ENCODE measurements around the gene GATA1.
"Not testable (repeated sequence)": the region's sequence is repeated elsewhere in the genome, so short reads cannot be mapped to it uniquely, and the experiment has no call there.

The GATA1 gene

GRCh38 chrX:48815266-48815665, 28.9 kb downstream of the GATA1 start:
- DNase-seq (ENCODE audit: low read depth): no peak

DNA sequence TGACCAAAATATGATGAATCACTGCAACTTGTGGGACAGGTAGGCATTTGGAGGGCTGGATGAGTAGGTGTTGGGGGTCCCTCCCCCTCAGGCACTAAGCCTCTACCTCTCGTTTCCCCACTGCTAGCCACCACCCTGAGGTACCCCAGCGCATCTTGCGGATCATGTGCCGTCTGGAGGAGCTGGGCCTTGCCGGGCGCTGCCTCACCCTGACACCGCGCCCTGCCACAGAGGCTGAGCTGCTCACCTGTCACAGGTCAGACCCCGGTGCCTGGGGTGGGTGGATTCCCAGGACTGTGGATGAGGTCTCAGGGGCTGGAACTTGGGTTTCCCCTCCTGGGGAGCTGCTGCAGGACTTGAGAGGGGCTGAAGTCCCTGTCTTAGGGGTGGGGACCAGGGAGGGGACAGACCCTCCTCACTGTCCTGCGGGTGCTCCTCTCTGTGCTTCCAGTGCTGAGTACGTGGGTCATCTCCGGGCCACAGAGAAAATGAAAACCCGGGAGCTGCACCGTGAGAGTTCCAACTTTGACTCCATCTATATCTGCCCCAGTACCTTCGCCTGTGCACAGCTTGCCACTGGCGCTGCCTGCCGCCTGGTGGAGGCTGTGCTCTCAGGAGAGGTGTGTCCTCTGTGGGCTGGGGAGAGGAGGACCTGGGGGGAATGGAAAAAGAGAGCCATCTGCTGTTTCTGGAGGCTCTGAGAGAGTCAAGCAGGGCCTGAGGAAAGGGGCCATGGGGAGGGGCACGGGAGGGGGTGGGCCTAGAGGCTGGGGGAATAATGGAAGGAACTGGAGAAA, 29.8 kb downstream of the GATA1 start:
- no peak for DNase-seq (ENCODE audit: low read depth)

- no peak for DNase-seq (ENCODE audit: low read depth)
These were observed 31.7 kb downstream of the GATA1 start for GRCh38 chrX:48818098-48818497.

- no peak for DNase-seq (ENCODE audit: low read depth)
These were observed 32.5 kb downstream of the GATA1 start for GRCh38 chrX:48818866-48819265.

DNA sequence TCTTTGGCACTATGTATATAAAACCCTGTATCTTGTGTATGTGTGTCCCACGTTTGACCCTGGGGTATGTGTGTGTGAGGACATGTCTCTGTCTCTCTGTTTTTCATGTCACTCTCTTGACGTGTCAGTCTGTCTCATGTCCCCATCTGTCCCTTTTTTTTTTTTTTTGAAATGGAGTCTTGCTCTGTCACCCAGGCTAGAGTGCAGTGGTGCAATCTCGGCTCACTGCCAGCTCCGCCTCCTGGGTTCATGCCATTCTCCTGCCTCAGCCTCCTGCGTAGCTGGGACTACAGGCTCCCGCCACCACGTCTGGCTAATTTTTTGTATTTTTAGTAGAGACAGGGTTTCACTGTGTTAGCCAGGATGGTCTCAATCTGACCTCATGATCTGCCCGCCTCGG, 33.0 kb downstream of the GATA1 start:
- DNase-seq (ENCODE audit: low read depth): not testable (repeated sequence)

DNA sequence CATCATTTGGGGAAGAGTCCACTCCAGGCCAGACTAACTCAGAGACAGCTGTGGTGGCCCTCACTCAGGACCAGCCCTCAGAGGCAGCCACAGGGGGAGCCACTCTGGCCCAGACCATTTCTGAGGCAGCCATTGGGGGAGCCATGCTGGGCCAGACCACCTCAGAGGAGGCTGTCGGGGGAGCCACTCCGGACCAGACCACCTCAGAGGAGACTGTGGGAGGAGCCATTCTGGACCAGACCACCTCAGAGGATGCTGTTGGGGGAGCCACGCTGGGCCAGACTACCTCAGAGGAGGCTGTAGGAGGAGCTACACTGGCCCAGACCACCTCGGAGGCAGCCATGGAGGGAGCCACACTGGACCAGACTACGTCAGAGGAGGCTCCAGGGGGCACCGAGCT, 36.7 kb downstream of the GATA1 start:
- DNase-seq (ENCODE audit: low read depth): no peak

DNA sequence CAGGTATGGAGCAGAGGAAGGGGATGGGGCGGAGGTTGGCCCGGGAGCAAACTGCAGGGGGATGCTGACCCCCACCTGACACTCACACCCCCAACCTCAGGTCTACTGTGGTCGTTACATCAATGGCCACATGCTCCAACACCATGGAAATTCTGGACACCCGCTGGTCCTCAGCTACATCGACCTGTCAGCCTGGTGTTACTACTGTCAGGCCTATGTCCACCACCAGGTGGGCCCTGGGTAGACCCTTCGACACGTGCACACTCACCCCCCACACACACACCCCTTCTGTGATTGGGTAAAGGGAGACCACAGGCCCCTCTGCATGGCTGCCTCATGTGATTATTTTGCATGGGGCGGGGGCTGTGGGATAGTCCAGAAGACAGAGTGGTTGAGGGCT, 37.7 kb downstream of the GATA1 start:
- DNase-seq (ENCODE audit: low read depth): no peak

DNA sequence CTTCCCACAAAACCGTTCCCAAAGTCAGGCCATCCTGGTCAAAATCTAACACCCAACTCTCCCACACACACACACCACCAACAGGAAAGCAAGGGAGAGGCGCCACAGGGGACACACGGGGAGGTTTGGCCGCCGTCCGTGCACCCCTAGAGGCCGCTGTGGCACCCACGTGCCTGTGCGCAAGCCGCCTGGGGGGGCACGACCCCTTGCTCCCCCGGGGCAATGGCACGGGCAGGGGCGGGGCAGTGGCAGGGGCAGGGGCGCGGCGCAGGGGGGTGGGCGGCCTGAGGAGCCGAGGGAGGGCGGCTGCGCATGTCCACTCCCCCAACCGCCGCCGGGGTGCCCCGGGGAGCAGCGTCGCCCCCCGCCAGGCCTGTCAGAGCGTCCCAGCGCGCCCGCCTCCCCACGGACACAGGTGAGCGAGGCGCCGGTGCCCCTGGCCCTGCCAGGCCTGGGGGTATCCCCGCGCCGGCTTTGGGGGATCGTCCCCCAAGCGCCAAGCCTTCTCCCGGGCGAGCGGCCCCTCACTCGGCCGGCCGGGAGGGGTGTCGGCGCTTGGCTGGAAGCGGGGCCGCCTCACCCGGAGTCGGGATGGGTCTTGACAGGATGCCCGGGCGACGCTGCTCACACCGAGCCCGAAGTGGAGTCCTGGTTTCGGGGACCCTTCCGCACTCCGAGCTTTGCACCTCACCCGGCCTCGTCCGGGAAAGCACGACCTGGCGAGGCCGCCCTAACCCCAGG, 39.9 kb downstream of the GATA1 start, which contains the start of gene ERAS:
ERAS (plus strand) TSS at position 379 of the 741 bp plus-strand sequence. CDS start 2,611 bp downstream, outside the sequence.
- no peak for DNase-seq (ENCODE audit: low read depth)

GRCh38 chrX:48826876-48827653, 40.7 kb downstream of the GATA1 start:
- no peak for DNase-seq (ENCODE audit: low read depth)

- no peak for DNase-seq (ENCODE audit: low read depth)
These were observed 41.2 kb downstream of the GATA1 start for GRCh38 chrX:48827654-48827968.

GRCh38 chrX:48829016-48829735, 42.8 kb downstream of the GATA1 start:
- DNase-seq (ENCODE audit: low read depth): no peak

DNA sequence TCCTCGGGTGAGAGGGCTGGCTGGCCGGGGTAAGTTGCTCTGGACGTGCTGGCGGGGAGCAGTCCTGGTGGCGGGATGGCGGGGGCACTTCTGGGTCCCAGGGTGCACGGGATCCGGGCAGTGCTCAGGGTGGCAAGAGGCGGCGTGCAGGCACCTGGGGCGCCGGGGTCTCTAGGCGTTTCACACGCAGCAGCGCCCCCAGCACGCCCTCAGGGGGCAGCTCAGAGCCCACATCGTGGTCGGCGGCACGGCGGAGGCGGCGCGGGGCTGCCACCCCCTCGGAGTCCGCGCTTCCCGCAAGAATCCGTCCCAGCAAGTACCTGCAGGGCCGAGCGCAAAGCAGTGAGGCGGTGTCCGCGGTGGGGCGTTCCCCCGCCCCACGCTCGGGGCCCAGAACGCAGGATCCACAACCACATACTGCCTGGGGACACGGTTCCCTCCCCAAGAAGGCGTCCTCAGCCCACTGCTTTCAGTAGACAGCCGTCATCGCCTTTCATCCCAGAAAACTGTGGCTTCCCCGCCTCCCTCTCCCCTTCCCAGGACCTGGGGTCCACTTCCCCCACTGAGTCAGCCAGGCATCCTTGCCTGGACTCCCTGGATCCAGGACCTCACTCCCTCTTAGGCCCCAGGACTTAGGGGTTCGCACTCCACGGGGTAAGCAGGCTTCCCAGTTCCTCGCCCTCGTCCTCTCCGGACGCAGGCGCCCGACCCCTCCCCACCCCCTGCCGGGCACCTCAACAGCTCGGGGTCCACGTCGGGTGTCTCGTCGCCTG, 44.9 kb downstream of the GATA1 start:
- DNase-seq (ENCODE audit: low read depth): no peak

DNA sequence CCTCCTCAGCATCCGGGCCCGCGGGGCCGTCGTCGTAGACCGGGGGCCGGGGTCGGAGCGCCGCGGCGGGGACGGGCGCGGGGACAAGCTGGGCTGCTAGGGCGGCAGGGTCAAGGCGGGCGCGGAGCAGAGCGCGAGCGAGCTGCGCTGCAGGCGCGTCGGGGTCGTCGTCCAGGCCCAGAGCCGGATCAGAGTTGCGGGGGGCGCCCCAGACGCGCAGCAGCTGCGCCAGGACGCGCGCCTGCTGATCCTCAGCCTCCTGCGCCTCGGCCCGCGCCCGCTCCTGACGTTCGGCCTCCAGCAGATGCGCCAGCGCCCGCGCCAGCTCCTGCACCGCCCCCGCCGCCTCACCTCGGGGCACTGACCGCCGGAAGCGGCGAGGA, 45.5 kb downstream of the GATA1 start:
- no peak for DNase-seq (ENCODE audit: low read depth)

DNA sequence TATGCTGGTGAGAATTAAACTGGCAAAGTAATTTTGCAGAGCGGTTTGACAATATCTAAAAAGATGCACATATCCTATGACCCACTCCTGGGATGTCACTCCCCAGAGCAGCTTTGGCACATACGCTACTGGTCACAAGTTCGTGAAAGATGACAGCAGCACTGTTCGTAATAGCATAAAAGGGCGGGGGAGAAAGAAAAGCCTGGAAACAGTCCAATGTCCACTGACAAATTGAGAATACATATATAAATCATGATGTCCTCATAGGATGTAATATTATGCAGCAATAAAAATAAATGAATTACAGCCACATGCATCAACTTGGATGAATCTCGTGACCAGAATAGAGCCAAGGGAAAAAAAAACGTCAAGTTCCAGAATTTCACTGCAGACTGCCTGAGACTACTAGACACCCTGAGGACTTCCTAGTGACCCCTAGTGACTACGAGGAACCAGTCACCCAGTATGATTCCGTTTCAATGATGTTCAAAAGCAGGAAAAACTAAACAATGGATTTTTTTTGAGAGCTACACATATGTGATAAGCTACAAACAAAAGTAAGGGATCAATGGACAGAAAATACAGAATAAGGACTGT, 47.2 kb downstream of the GATA1 start:
- DNase-seq (ENCODE audit: low read depth): no peak

- no peak for DNase-seq (ENCODE audit: low read depth)
These were observed 48.0 kb downstream of the GATA1 start for GRCh38 chrX:48834383-48834709.

DNA sequence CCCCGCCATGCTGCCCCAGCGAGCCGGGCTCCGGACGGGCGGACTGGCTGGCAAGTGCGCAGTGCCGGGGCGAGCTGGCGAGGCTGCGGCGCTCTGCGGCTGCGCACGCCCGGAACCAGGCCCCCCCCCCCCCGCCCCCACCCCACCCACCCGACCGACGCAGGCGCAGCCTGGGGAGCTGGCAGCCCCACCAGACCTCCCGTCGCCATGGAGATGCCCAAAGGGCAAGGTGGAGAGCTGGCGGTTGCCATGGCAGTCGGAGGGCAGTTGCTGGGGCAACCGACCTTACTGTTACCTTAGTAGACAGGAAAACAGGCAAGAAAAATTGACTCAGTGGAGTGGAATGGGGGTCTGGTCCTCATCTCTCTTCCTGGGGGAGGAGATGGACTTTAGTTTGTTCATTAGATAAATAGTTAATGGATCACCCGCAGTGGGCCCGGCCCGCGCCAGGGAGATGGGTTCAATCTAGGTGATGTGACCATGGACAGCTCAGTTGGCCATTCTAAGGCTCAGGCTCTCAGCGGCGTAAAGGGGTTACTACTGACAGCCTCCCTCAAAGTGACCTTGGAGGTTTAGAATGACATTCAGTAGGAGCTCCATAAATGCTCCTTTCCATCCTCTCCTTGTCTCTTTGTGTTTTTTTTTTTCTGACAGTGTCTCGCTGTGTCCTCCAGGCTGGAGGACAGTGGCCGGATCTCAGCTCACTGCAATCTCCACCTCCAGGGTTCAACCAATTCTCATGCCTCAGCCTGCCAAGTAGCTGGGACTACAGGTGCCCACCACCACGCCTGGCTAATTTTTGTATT, 49.3 kb downstream of the GATA1 start, which contains the start of gene PCSK1N:
PCSK1N (minus strand) TSS at position 87 of the 806 bp plus-strand sequence; CDS start at position 9, 78 bp downstream.
- no peak for DNase-seq (ENCODE audit: low read depth)

DNA sequence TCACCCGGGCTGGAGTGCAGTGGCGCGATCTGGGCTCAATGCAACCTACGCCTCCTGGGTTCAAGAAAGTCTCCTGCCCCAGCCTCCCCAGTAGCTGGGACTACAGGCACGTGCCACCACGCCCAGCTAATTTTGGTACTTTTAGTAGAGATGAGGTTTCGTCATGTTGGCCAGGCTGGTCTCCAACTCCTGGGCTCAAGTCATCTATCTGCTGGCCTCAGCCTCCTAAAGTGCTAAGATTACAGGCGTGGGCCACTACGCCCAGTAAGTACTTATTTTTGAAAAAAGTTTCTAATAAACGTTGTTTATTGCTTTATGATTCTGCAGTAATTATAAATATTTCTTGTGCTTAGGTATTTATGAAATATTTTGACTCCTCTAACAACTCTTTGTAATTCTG, 53.3 kb downstream of the GATA1 start:
- no peak for DNase-seq (ENCODE audit: low read depth)

All from stimulated activated CD8-positive, alpha-beta memory T cell treated with anti-CD3 and anti-CD28 coated beads, Interleukin-15, amount 100 ng/mL, for 1 hour (primary cell).